Activated CD4-positive, alpha-beta T cell treated with anti-CD3 and anti-CD28 coated beads for 48 hours (primary cell): ENCODE results near the gene ELANE.
"Not testable (repeated sequence)": the region's sequence is repeated elsewhere in the genome, so short reads cannot be mapped to it uniquely, and the experiment has no call there.

ENCODE experiments used
- DNase-seq: peaks from one replicate; pipeline ENCODE4 v3.0.0-alpha.2; 2020

ELANE gene

DNA sequence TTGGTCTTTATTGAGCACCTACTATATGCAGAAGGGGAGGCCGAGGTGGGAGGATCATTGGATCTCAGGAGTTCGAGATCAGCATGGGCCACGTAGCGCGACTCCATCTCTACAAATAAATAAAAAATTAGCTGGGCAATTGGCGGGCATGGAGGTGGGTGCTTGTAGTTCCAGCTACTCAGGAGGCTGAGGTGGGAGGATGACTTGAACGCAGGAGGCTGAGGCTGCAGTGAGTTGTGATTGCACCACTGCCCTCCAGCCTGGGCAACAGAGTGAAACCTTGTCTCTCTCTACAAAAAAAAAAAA lies 11.2 kb downstream of the ELANE start:
- no peak for DNase-seq

DNA sequence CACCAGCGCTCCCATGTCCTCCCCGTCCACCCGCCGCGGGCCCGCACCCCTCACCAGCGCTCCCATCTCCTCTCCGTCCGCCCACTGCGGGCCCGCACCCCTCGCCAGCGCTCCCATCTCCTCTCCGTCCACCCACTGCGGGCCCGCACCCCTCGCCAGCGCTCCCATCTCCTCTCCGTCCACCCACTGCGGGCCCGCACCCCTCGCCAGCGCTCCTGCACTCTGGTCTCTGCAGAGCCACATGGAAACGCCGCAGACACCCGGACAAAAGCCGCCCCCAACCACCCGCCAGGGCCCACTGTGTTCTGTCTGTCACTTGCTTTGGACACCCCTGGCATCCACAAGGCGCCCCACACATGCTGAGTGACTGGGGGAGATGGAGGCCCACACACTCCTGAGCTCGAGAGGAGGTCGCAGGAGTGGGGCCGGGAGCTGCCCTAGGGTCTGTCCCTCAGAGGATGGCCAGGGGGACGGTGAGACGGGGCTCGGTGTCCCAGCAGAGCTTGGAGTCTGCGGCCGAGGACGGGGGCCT lies 14.7 kb downstream of the ELANE start:
- no peak for DNase-seq

DNA sequence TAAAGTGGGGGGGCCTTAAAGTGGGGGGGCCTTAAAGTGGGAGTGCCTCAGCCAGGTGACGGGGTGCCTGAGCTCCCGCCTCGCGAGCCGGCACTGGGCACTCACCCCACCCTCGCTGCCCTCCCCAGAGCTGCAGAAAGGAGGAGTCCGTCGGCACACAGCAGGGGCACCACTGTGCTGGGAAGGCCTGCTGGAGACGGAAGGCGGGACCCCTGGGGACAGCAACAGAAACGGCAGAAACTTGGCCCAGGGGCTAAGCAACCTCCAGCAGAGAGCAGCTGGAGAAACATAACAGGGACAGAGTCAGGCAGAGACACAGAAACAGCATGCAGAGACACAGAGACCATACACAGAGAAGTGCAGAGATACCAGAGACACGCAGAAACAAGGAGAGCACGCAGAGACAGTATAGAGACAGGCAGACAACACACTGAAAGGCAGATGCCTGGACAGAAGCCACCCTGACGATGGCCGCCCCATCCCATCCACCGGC lies 15.2 kb downstream of the ELANE start:
- DNase-seq, result no peak

- DNase-seq, result no peak
These were observed 15.9 kb downstream of the ELANE start for GRCh38 chr19:867855-868457.

GRCh38 chr19:868458-869244 lies 16.5 kb downstream of the ELANE start:
- DNase-seq, result no peak

- DNase-seq, result no peak
These were observed 17.4 kb downstream of the ELANE start for GRCh38 chr19:869245-870177.

DNA sequence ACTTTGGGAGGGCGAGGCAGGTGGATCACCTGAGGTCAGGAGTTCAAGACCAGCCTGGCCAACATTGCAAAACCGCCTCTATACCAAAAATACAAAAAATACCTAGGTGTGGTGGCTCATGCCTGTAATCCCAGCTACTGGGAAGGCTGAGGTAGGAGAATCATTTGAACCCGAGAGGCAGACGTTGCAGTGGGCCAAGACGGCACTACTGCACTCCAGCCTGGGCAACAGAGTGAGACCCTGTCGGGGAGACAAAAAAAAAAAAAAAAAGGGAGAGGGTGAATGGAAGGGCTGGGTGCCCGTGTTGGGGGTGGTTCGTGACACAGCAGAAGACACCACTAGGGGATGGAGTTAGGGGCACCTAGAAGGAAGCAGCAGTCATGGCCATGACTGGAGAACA lies 18.2 kb downstream of the ELANE start:
- DNase-seq, result no peak

DNA sequence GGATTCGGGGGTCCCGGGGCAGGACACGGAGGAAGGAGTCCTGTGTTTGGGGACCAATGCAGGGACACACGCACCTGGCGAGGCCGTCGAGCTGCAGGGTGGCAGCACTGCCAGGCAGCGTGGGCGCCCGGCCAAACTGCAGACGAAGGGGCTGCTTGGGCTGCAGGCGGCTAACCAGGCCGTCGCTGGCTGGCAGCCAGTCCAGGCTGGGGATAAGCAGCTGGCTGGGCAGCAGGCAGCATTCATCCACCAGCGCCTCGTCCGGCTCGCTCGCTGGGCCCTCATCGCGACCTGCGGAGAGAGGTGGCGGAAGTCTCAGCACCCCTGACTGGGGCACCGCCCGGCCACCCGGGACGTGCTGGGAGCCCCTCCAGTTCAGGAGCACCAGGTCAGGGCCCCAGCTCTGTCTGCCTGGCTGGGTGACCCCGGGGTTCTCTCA lies 18.9 kb downstream of the ELANE start:
- DNase-seq, result no peak

DNA sequence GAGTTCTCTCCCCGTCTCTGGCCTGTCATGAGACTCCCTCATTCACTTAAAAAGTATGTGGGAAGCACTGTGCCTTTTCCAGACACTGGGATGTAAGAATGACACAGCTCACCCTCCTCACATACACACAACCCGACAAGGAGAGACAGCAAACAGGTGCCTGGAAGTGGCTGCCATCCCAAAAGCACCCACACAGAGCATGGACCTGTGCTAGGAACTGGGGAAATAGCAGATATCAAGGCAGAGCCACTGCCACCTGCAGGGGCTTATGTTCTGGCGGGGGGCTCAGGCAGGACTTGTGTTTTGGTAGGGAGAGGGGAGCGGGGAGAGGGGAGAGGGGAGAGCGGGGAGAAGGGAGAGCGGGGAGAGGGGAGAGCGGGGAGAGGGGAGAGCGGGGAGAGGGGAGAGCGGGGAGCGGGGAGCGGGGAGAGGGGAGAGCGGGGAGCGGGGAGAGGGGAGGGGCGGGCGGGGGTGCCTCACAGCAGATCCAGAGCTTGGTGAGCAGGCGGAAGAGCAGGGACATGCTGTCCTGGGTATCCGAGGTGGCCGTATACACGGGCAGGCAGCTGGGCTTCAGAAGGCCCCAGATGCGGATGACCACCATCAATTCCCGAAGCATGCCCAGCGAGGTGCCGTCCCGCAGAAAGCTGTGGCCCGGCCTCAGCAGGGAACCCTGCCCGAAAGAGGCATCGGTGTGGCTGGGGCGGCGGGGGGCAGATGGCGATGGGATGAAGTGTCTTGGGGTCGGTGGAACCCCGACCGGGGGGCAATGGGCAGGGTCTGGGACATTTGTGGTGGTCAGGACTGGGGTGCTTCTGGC lies 19.6 kb downstream of the ELANE start:
- peak; percentile 34 for DNase-seq

GRCh38 chr19:872266-872951 lies 20.3 kb downstream of the ELANE start:
- peak; percentile 91 for DNase-seq

DNA sequence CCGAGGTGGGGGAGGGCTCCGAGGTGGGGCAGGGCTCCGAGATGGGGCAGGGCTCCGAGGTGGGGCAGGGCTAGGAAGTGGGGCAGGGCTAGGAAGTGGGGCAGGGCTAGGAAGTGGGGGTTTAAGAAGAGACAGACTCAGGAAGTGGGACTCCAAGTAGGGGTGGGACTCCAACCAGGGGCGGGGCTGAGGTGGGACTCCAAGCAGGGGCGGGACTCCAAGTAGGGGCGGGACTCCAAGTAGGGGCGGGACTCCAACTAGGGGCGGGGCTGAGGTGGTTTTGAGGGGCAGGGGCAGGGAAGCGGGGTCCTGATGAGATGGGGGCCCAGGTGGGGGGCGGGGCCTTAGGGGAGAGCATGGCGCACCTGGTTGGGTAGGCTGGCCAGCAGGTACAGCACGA lies 21.0 kb downstream of the ELANE start:
- peak; percentile 78 for DNase-seq

GRCh38 chr19:873561-874041 lies 21.5 kb downstream of the ELANE start:
- no peak for DNase-seq

DNA sequence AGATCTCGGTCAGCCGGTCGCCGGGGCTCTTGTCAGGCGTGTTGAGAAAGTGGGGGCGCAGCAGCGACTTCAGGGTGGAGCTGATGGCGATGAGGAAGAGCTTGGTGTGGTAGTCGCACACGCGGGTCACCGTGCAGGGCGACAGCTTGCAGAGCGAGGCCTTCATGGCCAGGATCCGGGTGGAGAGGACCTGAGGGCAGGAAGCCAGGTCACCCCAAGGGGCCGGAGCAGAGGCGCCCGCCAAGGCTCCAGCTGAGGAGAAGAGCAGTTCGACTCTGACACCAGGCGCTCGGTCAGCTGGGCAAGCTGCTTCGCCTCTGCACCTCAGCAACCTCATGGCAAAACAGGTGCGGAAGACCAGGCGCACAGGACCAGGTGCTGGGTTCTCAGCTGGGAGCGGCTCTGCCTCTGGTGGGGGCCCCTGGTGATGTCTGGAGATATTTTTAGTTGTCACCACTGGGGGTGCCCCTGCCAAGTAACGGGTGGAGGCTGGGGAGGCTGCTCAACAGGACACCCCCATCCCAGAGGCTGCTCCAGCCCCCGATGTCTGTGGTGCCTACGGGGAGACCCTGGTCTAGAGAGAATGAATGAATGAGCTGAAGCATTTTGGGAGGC lies 23.3 kb downstream of the ELANE start:
- DNase-seq, result no peak

DNA sequence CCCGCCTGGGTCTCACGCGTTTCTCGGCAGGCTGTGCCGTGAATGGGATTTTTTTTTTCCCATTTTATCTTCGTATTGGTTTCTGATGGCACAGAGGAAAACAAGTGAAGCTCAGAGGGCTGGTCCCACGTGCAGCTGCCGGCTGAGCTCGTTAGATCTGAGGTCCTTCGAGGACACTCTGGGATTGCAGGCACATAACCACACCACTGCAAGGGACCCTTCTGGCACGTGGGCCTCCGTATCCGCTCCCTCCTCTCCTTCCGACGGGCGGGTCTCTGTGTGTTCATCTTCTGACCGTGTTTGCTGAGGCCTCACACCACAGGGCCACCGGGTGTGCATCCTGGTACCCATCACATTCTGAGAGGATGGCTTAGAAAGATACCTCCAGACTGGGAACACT lies 24.0 kb downstream of the ELANE start:
- DNase-seq, result no peak

DNA sequence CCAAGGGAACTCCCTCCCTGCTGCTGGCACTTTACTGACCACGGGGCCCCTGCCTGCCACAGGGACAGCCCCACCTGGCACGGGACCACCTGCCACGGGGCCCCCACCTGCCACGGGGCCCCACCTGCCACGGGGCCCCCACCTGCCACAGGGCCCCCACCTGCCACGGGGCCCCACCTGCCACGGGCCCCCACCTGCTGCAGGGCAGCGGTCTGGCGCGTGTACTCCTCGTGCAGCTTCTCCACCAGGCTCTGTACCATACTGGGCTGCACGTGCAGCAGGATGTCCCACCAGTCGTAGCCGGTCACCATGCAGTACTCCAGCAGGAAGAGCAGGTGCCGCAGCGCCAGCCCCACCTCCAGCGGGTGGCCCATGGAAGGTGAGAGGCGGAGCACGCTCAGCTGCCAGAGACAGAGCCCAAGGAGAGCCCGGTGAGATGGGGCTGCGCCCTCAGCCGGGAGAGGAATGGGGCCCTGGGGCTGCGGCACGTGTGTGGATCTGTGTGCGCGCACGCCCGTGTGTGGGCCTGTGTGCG lies 24.7 kb downstream of the ELANE start:
- no peak for DNase-seq

GRCh38 chr19:877992-878660 lies 26.0 kb downstream of the ELANE start:
- not testable (repeated sequence) for DNase-seq

- not testable (repeated sequence) for DNase-seq
These were observed 26.9 kb downstream of the ELANE start for GRCh38 chr19:878751-879561.

DNA sequence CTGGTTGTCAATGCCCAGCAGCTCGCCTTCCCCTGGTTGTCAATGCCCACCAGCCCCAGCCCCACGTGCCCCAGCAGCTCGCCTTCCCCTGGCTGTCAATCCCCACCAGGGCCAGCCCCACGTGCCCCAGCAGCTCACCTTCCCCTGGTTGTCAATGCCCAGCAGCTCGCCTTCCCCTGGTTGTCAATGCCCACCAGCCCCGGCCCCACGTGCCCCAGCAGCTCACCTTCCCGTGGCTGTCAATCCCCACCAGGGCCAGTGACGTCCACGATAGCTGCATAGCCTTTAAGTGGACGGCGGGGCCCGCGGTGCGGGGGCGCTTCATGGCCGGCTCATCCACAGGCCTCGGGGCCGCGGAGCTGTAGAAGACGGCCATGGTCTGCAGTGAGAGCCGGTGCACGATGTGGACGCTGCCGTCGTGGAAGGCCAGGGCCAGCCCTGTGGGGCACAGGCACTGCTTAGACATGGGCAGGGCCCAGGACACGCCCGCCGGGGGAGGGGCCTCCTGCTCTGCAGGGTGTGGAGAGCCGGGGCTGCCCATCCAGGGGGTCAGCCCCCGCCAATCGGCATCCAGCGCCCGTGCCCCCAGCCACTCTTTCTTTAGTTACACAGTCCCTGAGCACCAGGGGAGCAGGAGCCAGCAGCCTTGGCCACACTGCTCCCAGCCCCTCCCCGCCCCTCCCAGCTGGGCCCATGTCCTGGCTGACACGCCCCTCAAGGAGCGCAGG lies 27.8 kb downstream of the ELANE start:
- no peak for DNase-seq
